Measurements from ENCODE around the gene TTF2.

DNA sequence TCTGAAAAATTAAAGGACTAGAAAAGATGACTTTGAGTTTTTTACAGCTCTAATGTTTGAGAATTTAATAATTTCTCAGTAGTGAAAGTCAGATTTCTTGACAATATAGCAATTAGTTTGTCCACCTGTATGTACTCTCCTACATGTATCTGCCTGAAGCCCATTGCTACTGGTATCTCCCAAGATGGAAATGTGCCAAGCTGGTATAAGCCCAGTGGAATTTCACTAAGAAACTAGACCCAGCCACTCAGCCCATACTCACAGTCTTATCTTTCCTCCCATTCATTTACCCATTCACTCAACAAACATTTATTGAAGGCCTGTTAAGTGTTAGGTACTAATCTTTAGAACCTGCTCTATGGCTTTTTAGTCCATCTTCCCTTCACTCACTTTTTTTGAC lies 83.0 kb downstream of the TTF2 start:
- TF ChIP-seq GABPA (IDR thresholded peaks at IDR 0.05; ENCODE audit: borderline replicate concordance, insufficient read depth, low read length) = no peak
- no peak for TF ChIP-seq CTCF (IDR thresholded peaks at IDR 0.05; ENCODE audit: control extremely low read depth in 1 of 3, insufficient read depth in 1 of 3, low read depth in 1 of 3, low read length in 3 of 3)
- TF ChIP-seq, protein P1, sequence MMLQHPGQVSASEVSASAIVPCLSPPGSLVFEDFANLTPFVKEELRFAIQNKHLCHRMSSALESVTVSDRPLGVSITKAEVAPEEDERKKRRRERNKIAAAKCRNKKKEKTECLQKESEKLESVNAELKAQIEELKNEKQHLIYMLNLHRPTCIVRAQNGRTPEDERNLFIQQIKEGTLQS (IDR thresholded peaks at IDR 0.05; ENCODE audit: insufficient read depth, low read depth, low read length) = no peak
- TF ChIP-seq POLR2AphosphoS5 (IDR thresholded peaks at IDR 0.05; ENCODE audit: low read depth, low read length) = no peak
- TF ChIP-seq EZH2 (IDR thresholded peaks at IDR 0.05; ENCODE audit: low read depth, low read length, severe bottlenecking) = no peak
- TF ChIP-seq EGR1 (IDR thresholded peaks at IDR 0.05; ENCODE audit: borderline replicate concordance, low read depth, low read length) = no peak
- no peak for TF ChIP-seq EP300 (IDR thresholded peaks at IDR 0.05; ENCODE audit: borderline replicate concordance in 1 of 2, low read depth in 2 of 2, low read length in 2 of 2)
- TF ChIP-seq MAFK (IDR thresholded peaks at IDR 0.05; ENCODE audit: low read depth, low read length) = no peak
- no peak for TF ChIP-seq POLR2A (IDR thresholded peaks at IDR 0.05; ENCODE audit: control extremely low read depth in 1 of 2, low read depth in 2 of 2, low read length in 2 of 2)
- TF ChIP-seq, protein P2, sequence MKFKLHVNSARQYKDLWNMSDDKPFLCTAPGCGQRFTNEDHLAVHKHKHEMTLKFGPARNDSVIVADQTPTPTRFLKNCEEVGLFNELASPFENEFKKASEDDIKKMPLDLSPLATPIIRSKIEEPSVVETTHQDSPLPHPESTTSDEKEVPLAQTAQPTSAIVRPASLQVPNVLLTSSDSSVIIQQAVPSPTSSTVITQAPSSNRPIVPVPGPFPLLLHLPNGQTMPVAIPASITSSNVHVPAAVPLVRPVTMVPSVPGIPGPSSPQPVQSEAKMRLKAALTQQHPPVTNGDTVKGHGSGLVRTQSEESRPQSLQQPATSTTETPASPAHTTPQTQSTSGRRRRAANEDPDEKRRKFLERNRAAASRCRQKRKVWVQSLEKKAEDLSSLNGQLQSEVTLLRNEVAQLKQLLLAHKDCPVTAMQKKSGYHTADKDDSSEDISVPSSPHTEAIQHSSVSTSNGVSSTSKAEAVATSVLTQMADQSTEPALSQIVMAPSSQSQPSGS (IDR thresholded peaks at IDR 0.05; ENCODE audit: low read length) = no peak
- no peak for TF ChIP-seq RNF2 (IDR thresholded peaks at IDR 0.05; ENCODE audit: borderline replicate concordance, low read depth, low read length, missing control alignments, poor library complexity, severe bottlenecking)
- no peak for TF ChIP-seq ZNF274 (IDR thresholded peaks at IDR 0.05; ENCODE audit: borderline replicate concordance, extremely low read depth, low read length)
- TF ChIP-seq GTF2F1 (IDR thresholded peaks at IDR 0.05; ENCODE audit: borderline replicate concordance, low read depth, low read length) = no peak
